ENCODE data around the gene MYH11.

GRCh38 chr16:15798671-15799070, 58.2 kb downstream of the MYH11 start:
- TF ChIP-seq POLR2A (IDR thresholded peaks at IDR 0.05) = no peak
- TF ChIP-seq CTCF (IDR thresholded peaks at IDR 0.05) = no peak

Measured in thyroid gland (tissue), 4 donors.